ENCODE results near the gene SBK3. TPM values are rescaled to one million over a fixed set of nuclear protein-coding genes. Genes with fewer than 3 reads are reported as not detected.

Gene SBK3
- total RNA-seq, 1 donor from 2014 or later, result not detected

DNA sequence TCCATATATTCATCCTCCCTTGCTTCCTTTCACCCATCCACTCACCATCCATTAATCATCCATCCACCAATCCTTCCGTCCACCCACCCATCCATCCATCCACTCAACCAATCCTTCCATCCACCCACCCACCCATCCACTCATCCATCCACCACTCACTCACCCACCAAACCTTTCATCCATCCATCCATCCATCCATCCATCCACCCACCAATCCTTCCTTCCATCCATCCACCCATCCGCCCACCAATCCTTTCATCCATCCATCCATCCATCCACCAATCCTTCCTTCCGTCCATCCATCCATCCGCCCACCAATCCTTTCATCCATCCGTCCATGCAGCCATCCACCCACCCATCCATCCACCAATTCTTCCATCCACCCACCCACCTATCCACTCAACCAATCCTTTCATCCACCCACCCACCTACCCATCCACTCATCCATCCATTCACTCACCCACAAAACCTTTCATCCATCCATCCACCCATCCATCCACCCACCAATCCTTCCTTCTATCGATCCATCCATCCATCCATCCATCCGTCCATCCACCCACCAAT lies 3.0 kb downstream of the SBK3 start:
- Histone ChIP-seq H3K27ac (no peak overlapping the region), H3K4me3 (no peak overlapping the region), H3K4me1 (peaks cover 0 to 12% of the 10 kb centered on the region in 2 donors), H3K27me3 (no peaks in the 10 kb centered on the region), H3K36me3 (no peaks in the 10 kb centered on the region), H3K9me3 (no peaks in the 10 kb centered on the region)
- TF ChIP-seq, protein P1, sequence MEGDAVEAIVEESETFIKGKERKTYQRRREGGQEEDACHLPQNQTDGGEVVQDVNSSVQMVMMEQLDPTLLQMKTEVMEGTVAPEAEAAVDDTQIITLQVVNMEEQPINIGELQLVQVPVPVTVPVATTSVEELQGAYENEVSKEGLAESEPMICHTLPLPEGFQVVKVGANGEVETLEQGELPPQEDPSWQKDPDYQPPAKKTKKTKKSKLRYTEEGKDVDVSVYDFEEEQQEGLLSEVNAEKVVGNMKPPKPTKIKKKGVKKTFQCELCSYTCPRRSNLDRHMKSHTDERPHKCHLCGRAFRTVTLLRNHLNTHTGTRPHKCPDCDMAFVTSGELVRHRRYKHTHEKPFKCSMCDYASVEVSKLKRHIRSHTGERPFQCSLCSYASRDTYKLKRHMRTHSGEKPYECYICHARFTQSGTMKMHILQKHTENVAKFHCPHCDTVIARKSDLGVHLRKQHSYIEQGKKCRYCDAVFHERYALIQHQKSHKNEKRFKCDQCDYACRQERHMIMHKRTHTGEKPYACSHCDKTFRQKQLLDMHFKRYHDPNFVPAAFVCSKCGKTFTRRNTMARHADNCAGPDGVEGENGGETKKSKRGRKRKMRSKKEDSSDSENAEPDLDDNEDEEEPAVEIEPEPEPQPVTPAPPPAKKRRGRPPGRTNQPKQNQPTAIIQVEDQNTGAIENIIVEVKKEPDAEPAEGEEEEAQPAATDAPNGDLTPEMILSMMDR (IDR thresholded peaks at IDR 0.05), result no peak
- no peak for DNase-seq (ENCODE audit: low spot score in 2 of 2)
- intact Hi-C loops (cut with DNase I), result no loop called here

DNA sequence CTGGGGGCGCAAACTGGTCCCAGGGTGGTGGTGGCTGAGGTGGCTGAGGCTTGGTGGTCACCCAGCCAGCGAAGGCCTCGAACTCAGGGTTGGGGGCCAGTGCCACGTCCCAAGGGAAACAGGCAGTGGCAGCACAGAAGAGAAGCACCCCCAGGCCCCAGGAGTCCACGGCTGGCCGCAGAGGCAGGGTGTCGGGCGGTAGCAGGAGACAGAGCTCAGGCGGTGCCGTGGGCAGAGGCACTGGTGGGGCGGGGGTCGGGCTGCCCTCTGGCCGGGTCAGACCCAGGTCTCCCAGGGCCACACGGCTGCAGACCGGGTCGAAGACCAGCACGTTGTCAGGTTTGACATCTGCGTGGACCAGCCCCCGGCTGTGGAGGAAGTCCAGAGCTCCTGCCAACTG lies 4.3 kb downstream of the SBK3 start:
- Histone ChIP-seq H3K4me3 (no peak overlapping the region), H3K27me3 (no peaks in the 10 kb centered on the region), H3K36me3 (no peaks in the 10 kb centered on the region), H3K9me3 (no peaks in the 10 kb centered on the region), H3K4me1 (peaks cover 0 to under 1% of the 10 kb centered on the region in 2 donors), H3K27ac (no peak overlapping the region)
- no peak for DNase-seq (ENCODE audit: low spot score in 2 of 2)
- intact Hi-C loops (cut with DNase I), result no loop called here
- TF ChIP-seq, protein P1 (IDR thresholded peaks at IDR 0.05), result no peak

DNA sequence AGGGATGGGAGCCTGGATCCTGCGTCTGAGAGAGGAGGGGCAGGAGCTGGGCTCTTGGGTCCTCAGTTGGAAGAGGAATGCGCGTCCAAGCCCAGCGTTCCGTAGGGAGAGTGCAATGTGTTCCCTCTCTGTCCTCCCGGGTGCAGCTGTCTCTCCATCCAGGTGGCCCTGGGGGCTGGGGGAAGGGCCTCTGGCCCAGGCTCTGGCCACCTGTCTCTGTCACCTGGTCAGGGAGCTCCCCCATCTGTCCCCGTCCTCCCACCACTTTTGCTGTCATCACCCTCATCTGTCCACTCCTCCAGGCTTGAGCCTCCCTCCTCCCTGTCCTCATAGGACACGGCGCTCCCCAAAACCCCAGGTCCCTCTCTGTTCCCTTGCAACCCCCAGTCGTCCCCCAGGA lies 4.7 kb downstream of the SBK3 start:
- no peak overlapping the region for H3K4me3 ChIP-seq
- no peak for DNase-seq (ENCODE audit: low spot score in 2 of 2)
- no peak overlapping the region for H3K27ac ChIP-seq
- no peaks in the 10 kb centered on the region for H3K36me3 ChIP-seq
- no peaks in the 10 kb centered on the region for H3K27me3 ChIP-seq
- TF ChIP-seq, protein P1 (IDR thresholded peaks at IDR 0.05), result no peak
- no peaks in the 10 kb centered on the region for H3K4me1 ChIP-seq
- intact Hi-C loops (cut with DNase I), result no loop called here
- no peaks in the 10 kb centered on the region for H3K9me3 ChIP-seq

DNA sequence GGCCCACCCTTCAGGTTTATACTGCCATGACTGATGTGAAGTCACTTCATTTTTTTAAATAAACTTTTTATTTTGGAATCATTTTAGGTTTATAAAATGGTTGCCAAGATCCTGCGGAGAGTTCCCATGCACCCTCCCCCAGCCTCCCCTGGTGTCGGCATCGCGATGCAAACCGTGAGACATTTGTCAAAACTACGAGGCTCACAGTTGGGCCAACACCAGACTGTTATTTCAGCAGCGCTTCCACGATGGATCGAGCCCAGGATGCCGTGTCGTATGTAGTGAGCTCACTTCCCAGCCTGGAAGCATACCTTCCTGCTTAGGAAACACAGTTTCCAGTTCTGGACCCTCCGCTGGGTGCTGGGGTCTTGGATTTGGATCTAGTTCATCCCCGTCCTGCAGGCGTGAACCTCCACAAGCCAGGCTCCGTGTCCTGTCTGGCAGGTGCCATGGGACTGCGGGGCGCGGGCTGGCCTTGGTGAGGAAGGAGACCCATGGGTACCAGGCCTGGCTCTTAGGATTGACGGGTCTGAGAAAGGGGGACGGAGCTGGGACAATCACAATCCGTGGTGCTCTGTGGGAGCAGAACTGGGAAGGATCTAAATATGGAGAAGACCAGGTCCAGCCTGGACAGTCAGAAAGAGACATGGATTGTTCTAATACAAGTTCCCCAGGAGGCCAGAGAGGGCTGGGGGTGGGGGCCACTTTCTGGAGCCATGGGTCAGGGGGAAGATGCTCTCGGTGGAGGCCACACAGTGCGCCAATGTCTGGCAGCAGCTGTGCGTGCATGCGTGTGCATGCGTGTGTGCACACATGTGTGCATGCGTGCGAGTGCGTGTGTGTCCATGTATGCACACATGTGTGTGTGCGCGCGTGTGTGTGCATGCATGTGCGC lies 6.0 kb downstream of the SBK3 start:
- intact Hi-C loops (cut with DNase I), result no loop called here
- TF ChIP-seq, protein P1 (IDR thresholded peaks at IDR 0.05), result no peak
- Histone ChIP-seq H3K27me3 (no peaks in the 10 kb centered on the region), H3K9me3 (no peaks in the 10 kb centered on the region), H3K4me1 (no peaks in the 10 kb centered on the region), H3K27ac (no peak overlapping the region), H3K4me3 (no peak overlapping the region), H3K36me3 (no peaks in the 10 kb centered on the region)
- DNase-seq (ENCODE audit: low spot score in 2 of 2), result no peak

DNA sequence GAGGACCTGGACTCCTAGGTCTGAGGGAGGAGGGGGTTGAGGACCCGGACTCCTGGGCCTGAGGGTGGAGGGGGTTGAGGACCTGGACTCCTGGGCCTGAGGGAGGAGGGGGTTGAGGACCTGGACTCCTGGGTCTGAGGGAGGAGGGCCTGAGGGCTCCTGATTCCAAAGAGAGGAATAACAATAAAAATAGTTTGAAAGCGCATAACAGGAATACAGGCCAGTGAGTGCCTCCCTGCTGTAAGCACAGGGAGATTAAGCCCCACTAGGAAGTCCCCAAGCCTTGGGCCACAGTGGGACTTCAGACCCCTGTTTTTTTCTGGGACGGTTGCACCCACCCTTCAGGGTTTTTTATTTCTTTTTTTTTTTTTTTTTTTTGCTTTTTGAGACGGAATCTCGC lies 7.2 kb downstream of the SBK3 start:
- TF ChIP-seq, protein P1 (IDR thresholded peaks at IDR 0.05), result no peak

More for the DNA sequence above, 7.2 kb downstream of the SBK3 start:
- H3K4me1 ChIP-seq, result no peaks in the 10 kb centered on the region
- no peaks in the 10 kb centered on the region for H3K27me3 ChIP-seq
- DNase-seq (ENCODE audit: low spot score in 2 of 2), result no peak
- no peaks in the 10 kb centered on the region for H3K9me3 ChIP-seq
- H3K4me3 ChIP-seq, result no peak overlapping the region
- intact Hi-C loops (cut with DNase I), result no loop called here
- H3K27ac ChIP-seq, result no peak overlapping the region
- H3K36me3 ChIP-seq, result no peaks in the 10 kb centered on the region

Data from ascending aorta (tissue), 2 donors.